ENCODE results near the gene DRGX.
A peak's percentile ranks its signal among the peaks of the same experiment; 100 is the strongest.

DRGX gene

GRCh38 chr10:49407552-49408137 lies 11.8 kb upstream of the DRGX start:
- DNase-seq (ENCODE audit: low read depth, low spot score), result peak; percentile 55

GRCh38 chr10:49407151-49407550 lies 11.3 kb upstream of the DRGX start:
- DNase-seq (ENCODE audit: low read depth, low spot score), result no peak

- no peak for DNase-seq (ENCODE audit: low read depth, low spot score)
These were observed 8.5 kb upstream of the DRGX start for GRCh38 chr10:49404321-49404878.

- DNase-seq (ENCODE audit: low read depth, low spot score), result no peak
These were observed 7.5 kb upstream of the DRGX start for GRCh38 chr10:49403363-49403762.

- DNase-seq (ENCODE audit: low read depth, low spot score), result no peak
These were observed 4.5 kb upstream of the DRGX start for GRCh38 chr10:49400365-49400764.

GRCh38 chr10:49398986-49399385 lies 3.1 kb upstream of the DRGX start:
- no peak for DNase-seq (ENCODE audit: low read depth, low spot score)

GRCh38 chr10:49398000-49398861 lies 2.3 kb upstream of the DRGX start:
- DNase-seq (ENCODE audit: low read depth, low spot score), result peak; percentile 13

- DNase-seq (ENCODE audit: low read depth, low spot score), result no peak
These were observed 1.4 kb upstream of the DRGX start for GRCh38 chr10:49397036-49397999.

- no peak for DNase-seq (ENCODE audit: low read depth, low spot score)
These were observed 744 bp upstream of the DRGX start for GRCh38 chr10:49396666-49396999.

- DNase-seq (ENCODE audit: low read depth, low spot score), result no peak
These were observed 752 bp downstream of the DRGX start for GRCh38 chr10:49394933-49395740.

GRCh38 chr10:49393757-49394156 lies 2.1 kb downstream of the DRGX start:
- DNase-seq (ENCODE audit: low read depth, low spot score), result no peak

- DNase-seq (ENCODE audit: low read depth, low spot score), result no peak
These were observed 2.6 kb downstream of the DRGX start for GRCh38 chr10:49393301-49393700.

- no peak for DNase-seq (ENCODE audit: low read depth, low spot score)
These were observed 6.4 kb downstream of the DRGX start for GRCh38 chr10:49389361-49389933.

GRCh38 chr10:49388161-49388560 lies 7.7 kb downstream of the DRGX start:
- DNase-seq (ENCODE audit: low read depth, low spot score), result no peak

- DNase-seq (ENCODE audit: low read depth, low spot score), result peak; percentile 13
These were observed 8.8 kb downstream of the DRGX start for GRCh38 chr10:49387071-49387470.

- no peak for DNase-seq (ENCODE audit: low read depth, low spot score)
These were observed 9.7 kb downstream of the DRGX start for GRCh38 chr10:49385939-49386922.

GRCh38 chr10:49384268-49384953 lies 11.5 kb downstream of the DRGX start:
- no peak for DNase-seq (ENCODE audit: low read depth, low spot score)

- DNase-seq (ENCODE audit: low read depth, low spot score), result no peak
These were observed 12.0 kb downstream of the DRGX start for GRCh38 chr10:49383853-49384252.

GRCh38 chr10:49382826-49383225 lies 13.1 kb downstream of the DRGX start:
- DNase-seq (ENCODE audit: low read depth, low spot score), result no peak
